Large intestine (tissue), 12 donors: ENCODE data around the gene KIAA1191. TPM values are rescaled to one million over a fixed set of nuclear protein-coding genes. Genes with fewer than 3 reads are reported as not detected.
A peak's percentile ranks its signal among the peaks of the same experiment; 100 is the strongest.
"Not testable (repeated sequence)": the region's sequence is repeated elsewhere in the genome, so short reads cannot be mapped to it uniquely, and the experiment has no call there.

Experiments used
- DNase-seq, 2 donors: peaks; one replicate each; pipeline versions ENCODE4 v3.0.0 to v3.0.0-alpha.2; 2013
- H3K27ac ChIP-seq: one replicate; pipeline ENCODE4 v1.5.1; 2013; ENCODE audit warnings: low read length
- H3K27me3 ChIP-seq: 2 replicates; pipeline ENCODE4 v1.6.1; 2013; ENCODE audit warnings: low read length; ENCODE audit not compliant: control insufficient read depth, insufficient read depth
- H3K36me3 ChIP-seq: 2 replicates; pipeline ENCODE4 v1.6.1; 2013; ENCODE audit warnings: low read length; ENCODE audit not compliant: control insufficient read depth, insufficient read depth
- H3K4me1 ChIP-seq: one replicate; pipeline ENCODE4 v1.6.1; 2013; ENCODE audit warnings: low read length; ENCODE audit not compliant: control insufficient read depth, insufficient read depth
- H3K4me3 ChIP-seq: one replicate; pipeline ENCODE4 v1.5.1; 2013; ENCODE audit warnings: low read length
- H3K9me3 ChIP-seq: one replicate; pipeline ENCODE4 v1.6.1; 2013; ENCODE audit warnings: mild to moderate bottlenecking, low read depth, low read length, moderate library complexity; ENCODE audit not compliant: control insufficient read depth
- WGBS: methylation state at CpG from one replicate; pipeline ENCODE4 v1.1.5; 2013; ENCODE audit warnings: low lambda C conversion rate; ENCODE audit not compliant: insufficient coverage; 5-methylcytosine and 5-hydroxymethylcytosine counted together
- long read RNA-seq, 11 donors: transcript quantifications; one replicate each; lab custom pipeline, GENCODE V29; 2026
- polyA plus RNA-seq: library from polyadenylated mRNA; unstranded; fragments of 120-200 nt; gene quantifications from one replicate; pipeline ENCODE4 v1.2.1, GENCODE V29; 2013

KIAA1191 gene, protein sequence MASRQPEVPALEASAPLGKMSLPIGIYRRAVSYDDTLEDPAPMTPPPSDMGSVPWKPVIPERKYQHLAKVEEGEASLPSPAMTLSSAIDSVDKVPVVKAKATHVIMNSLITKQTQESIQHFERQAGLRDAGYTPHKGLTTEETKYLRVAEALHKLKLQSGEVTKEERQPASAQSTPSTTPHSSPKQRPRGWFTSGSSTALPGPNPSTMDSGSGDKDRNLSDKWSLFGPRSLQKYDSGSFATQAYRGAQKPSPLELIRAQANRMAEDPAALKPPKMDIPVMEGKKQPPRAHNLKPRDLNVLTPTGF
- 116 TPM for polyA plus RNA-seq
- long read RNA-seq, donor 1, transcript KIAA1191-201 (9 exons, 2,991 nt) = major isoform, 9 of 14 reads
- long read RNA-seq, donor 1, partial matches to known transcripts = 0 of 14 reads
- long read RNA-seq, donor 1, other reads (novel, unspliced or antisense) = 0 of 14 reads
- long read RNA-seq, donor 2, transcript KIAA1191-201 (9 exons, 2,991 nt) = major isoform, 27 of 77 reads
- long read RNA-seq, donor 2, partial matches to known transcripts = 43 of 77 reads
- long read RNA-seq, donor 2, other reads (novel, unspliced or antisense) = 0 of 77 reads
- long read RNA-seq, donor 3, transcript KIAA1191-202 (8 exons, 2,700 nt) = minor isoform, 6 of 84 reads
- long read RNA-seq, donor 3, transcript KIAA1191-201 (9 exons, 2,991 nt) = major isoform, 27 of 84 reads
- long read RNA-seq, donor 3, partial matches to known transcripts = 45 of 84 reads
- long read RNA-seq, donor 3, other reads (novel, unspliced or antisense) = 0 of 84 reads
- long read RNA-seq, donor 4, partial matches to known transcripts = 0 of 4 reads
- long read RNA-seq, donor 4, other reads (novel, unspliced or antisense) = 0 of 4 reads
- long read RNA-seq, donor 5, transcript KIAA1191-201 (9 exons, 2,991 nt) = major isoform, 8 of 157 reads
- long read RNA-seq, donor 5, partial matches to known transcripts = 148 of 157 reads
- long read RNA-seq, donor 5, other reads (novel, unspliced or antisense) = 0 of 157 reads
- long read RNA-seq, donor 6, transcript KIAA1191-201 (9 exons, 2,991 nt) = major isoform, 16 of 47 reads
- long read RNA-seq, donor 6, partial matches to known transcripts = 25 of 47 reads
- long read RNA-seq, donor 6, other reads (novel, unspliced or antisense) = 0 of 47 reads
- long read RNA-seq, donor 7, transcript KIAA1191-201 (9 exons, 2,991 nt) = major isoform, 9 of 26 reads
- long read RNA-seq, donor 7, partial matches to known transcripts = 12 of 26 reads
- long read RNA-seq, donor 7, other reads (novel, unspliced or antisense) = 0 of 26 reads
- long read RNA-seq, donor 8, transcript KIAA1191-202 (8 exons, 2,700 nt) = minor isoform, 6 of 66 reads
- long read RNA-seq, donor 8, transcript KIAA1191-201 (9 exons, 2,991 nt) = major isoform, 20 of 66 reads
- long read RNA-seq, donor 8, partial matches to known transcripts = 38 of 66 reads
- long read RNA-seq, donor 8, other reads (novel, unspliced or antisense) = 0 of 66 reads
- long read RNA-seq, donor 9, transcript KIAA1191-201 (9 exons, 2,991 nt) = major isoform, 20 of 83 reads
- long read RNA-seq, donor 9, partial matches to known transcripts = 60 of 83 reads
- long read RNA-seq, donor 9, other reads (novel, unspliced or antisense) = 0 of 83 reads
- long read RNA-seq, donor 10, transcript KIAA1191-201 (9 exons, 2,991 nt) = major isoform, 27 of 55 reads
- long read RNA-seq, donor 10, partial matches to known transcripts = 19 of 55 reads
- long read RNA-seq, donor 10, other reads (novel, unspliced or antisense) = 0 of 55 reads
- long read RNA-seq, donor 11, transcript KIAA1191-201 (9 exons, 2,991 nt) = major isoform, 16 of 26 reads
- long read RNA-seq, donor 11, partial matches to known transcripts = 5 of 26 reads
- long read RNA-seq, donor 11, other reads (novel, unspliced or antisense) = 0 of 26 reads

DNA sequence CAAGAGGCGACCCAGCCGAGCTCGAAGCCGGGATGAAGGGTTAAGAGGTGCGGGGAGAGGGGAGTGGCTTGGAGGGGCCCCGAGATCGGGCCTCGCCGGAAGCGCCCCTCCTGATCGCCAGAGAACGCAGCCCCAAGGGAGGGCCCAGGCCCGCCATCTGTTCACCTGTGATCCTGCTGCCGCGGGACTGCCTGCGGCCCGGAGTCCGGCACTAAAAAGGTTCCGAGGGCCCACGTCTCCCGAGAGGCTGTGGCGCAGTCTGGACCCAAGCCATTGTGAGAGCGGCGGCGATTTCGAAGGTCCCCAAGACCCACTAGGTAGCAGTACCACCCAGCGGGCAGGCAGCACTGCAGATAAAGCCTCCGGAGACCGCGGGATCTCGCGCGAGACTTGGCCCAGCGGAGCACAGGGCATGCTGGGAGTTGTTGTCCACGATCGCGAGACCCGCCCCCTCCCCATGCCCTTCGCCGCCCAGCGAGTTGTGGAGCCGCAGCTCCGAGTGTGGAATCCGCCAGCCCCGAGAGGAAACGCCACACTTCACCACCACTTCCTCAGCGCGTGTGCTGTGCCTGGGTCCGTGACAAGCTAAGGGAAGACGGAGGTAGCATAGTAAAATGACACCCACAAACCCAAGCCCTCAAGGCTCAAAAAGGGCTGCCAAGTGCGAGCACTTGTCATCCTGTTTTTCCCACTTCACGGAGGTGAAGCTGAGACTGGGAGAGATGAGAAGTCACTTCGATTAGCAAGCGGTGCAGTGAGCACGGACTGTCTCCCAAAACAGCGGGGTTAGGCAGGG lies at the start of gene KIAA1191:
TSS of gene KIAA1191 (minus strand) at position 328 of the 796 bp plus-strand sequence. CDS start 2,256 bp downstream, outside the sequence.
- Histone ChIP-seq H3K4me1 (peaks cover 9% of the 10 kb centered on the region), H3K27me3 (peaks cover 29% of the 10 kb centered on the region), H3K36me3 (peaks cover 14% of the 10 kb centered on the region), H3K27ac (peak within 1 kb of the TSS; percentile 21), H3K9me3 (peaks cover 4% of the 10 kb centered on the region), H3K4me3 (peak within 1 kb of the TSS; percentile 99)
- WGBS = no CpG with 5 or more reads among the region's 56 CpGs
- DNase-seq = peak; percentile 91 to 95

DNA sequence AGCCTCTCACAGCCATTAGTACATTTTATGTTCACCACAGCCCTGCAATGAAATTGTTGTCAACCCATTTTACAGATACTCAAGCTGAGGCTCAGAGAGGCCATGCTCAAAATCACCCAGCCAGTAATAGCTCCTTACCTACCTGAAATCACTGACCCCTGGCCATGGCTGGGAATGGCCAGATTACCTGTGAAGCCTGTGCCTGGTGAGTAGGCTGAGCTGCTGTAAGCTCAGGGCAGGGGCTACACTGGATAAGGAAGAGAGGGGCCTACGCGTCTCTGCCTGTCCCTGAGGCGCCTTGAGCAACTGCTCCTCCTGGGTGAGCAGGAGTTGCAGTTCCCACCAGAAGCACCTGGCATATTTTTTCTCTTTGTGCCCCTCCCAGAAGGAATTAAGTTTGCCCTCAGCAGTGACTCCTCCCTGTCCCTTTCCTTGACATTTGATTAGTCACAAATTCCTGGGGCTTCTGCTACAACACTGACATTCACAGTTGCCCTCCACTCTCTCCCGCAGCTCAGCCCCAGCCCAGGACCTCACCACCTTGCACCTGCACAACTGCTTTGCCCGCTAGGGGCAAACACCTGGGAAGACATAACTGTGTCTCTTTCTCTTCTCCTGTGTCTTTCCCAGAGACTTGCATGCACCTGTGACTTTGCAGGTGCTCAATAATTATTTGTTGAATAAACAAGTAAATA lies 49.1 kb upstream of the KIAA1191 start:
- no CpG with 5 or more reads among the region's 5 CpGs for WGBS
- Histone ChIP-seq H3K27ac (no peak overlapping the region), H3K4me3 (no peak overlapping the region), H3K9me3 (no peaks in the 10 kb centered on the region), H3K36me3 (peaks cover 48% of the 10 kb centered on the region), H3K4me1 (peaks cover under 1% of the 10 kb centered on the region), H3K27me3 (no peaks in the 10 kb centered on the region)
- DNase-seq = no peak

DNA sequence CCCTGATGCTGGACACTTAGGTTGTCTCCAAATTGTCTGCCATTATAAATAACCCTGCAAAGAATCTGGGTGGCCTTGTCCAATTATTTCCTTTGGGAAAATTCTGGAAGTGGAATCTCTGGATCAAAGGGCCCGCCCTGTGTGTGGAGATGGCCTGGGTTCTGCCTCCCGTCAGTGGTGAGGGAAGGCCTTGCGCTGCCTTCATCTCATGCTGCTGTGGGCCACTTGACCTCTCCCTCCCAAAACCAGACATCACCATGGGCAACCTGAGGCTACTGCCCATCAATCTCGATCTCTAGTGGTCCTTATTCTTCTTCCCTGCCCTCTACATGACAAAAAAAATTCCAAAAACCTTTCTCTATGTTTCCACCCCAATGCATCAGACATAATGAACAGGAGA lies 48.2 kb upstream of the KIAA1191 start:
- Histone ChIP-seq H3K9me3 (no peaks in the 10 kb centered on the region), H3K36me3 (peaks cover 51% of the 10 kb centered on the region), H3K4me1 (peaks cover 8% of the 10 kb centered on the region), H3K4me3 (no peak overlapping the region), H3K27ac (no peak overlapping the region), H3K27me3 (no peaks in the 10 kb centered on the region)
- no peak for DNase-seq
- WGBS = 100% methylated on average over 1 of the region's 4 CpGs

DNA sequence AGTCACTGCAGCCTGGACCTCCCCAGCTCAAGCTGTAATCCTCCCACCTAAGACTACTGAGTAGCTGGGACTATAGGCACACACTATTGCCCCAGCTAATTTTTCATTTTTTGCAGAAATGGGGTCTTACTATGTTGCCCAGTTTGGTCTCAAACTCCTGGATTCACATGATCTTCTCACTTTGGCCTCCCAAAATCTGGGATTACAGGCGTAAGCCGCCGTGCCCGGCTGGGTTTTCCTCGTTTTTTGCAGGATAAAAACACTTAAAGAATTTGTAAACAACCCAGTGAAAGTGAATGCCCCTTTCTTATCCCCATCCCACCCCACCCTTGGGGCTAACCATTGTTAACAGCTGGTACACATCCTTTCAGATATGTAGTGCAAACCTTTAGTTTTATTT lies 47.0 kb upstream of the KIAA1191 start:
- H3K4me3 ChIP-seq = no peak overlapping the region
- peaks cover 18% of the 10 kb centered on the region for H3K4me1 ChIP-seq
- no peaks in the 10 kb centered on the region for H3K27me3 ChIP-seq
- no peak for DNase-seq
- no peak overlapping the region for H3K27ac ChIP-seq
- H3K36me3 ChIP-seq = peaks cover 51% of the 10 kb centered on the region
- H3K9me3 ChIP-seq = no peaks in the 10 kb centered on the region
- no CpG with 5 or more reads among the region's 5 CpGs for WGBS

DNA sequence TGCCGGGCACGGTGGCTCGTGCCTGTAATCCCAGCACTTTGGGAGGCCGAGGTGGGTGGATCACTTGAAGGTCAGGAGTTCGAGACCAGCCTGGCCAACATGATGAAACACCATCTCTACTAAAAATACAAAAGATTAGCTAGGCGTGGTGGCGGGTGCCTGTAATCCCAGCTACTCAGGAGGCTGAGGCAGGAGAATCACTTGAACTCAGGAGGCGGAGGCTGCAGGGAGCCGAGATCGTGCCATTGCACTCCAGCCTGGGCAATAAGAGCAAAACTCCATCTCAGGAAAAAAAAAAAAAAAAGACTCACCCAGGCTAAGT lies 46.6 kb upstream of the KIAA1191 start:
- not testable (repeated sequence) for H3K9me3 ChIP-seq, H3K4me3 ChIP-seq, DNase-seq, H3K27ac ChIP-seq, H3K27me3 ChIP-seq
- H3K4me1 ChIP-seq = peaks cover 21% of the 10 kb centered on the region
- no CpG with 5 or more reads among the region's 10 CpGs for WGBS
- H3K36me3 ChIP-seq = peaks cover 50% of the 10 kb centered on the region

DNA sequence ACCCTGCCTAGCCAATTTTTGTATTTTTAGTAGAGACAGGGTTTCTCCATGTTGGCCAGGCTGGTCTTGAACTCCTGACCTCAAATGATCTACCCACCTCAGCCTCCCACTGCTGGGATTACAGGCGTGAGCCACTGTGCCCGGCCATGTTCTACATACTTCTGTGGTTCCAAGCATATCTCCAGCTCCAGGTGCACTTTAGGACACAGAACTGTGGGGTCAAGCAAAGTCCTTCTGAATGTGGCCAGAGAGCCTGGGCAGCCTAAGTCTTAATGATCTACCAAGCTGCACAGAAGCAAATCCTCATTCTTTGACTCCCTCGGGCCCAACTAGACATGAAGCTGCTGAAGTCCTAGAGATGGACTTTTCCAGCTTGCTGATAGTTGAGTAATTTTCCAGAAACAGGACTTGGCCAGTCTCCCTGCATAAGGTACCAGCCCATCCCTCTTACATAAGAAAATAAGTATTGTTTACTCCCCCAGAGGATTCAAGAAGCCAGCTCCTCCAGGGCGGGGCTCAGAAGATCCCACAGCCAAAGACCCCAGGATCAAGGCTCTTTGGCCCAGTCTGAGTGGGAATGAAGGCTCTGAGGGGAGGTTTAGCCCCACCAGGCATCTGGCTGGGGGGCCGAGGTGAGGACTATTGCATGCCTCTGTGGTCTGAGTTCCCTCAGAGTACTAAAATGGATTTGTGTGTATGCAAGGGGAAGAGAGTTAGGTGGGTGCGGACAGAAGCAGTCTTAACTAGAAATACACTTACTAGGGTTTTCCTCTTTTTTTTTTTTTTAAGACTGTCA lies 46.1 kb upstream of the KIAA1191 start:
- H3K27me3 ChIP-seq = no peaks in the 10 kb centered on the region
- H3K4me3 ChIP-seq = no peak overlapping the region
- 100% methylated on average over 1 of the region's 6 CpGs for WGBS
- no peak for DNase-seq
- H3K36me3 ChIP-seq = peaks cover 47% of the 10 kb centered on the region
- no peaks in the 10 kb centered on the region for H3K9me3 ChIP-seq
- H3K27ac ChIP-seq = no peak overlapping the region
- H3K4me1 ChIP-seq = peaks cover 27% of the 10 kb centered on the region

DNA sequence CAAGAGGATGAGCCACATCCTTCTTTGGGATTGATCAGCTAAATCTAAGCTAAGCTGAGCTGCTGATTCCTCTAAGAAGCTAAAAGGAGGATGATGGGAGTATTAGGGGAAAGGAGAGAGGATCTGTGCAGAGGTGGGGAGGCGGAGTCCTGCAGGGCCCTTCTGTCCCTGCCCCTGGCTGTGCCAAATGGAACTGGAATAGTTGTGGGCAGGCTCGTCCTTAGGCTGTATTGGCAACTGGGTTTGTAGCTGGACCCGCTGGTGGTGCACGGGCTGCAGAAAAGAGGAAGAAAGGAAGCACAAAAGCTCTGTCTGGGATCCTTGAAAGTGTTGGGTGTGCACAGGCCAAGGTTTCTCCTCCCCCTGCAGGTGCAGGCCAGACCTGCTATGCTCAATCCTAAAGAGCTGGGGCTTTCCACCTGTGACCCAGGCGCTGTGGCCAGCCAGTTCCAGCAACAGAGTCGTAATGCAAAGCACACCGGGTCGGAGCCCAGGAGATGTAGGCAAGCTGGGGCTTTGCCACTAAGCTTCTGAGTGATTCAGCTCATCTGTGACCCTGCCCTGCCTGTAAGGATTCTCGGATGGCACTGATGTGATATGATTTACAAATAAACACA lies 45.0 kb upstream of the KIAA1191 start:
- no peak overlapping the region for H3K27ac ChIP-seq
- H3K4me3 ChIP-seq = no peak overlapping the region
- WGBS = no CpG with 5 or more reads among the region's 9 CpGs
- peaks cover 35% of the 10 kb centered on the region for H3K4me1 ChIP-seq
- H3K9me3 ChIP-seq = no peaks in the 10 kb centered on the region
- no peaks in the 10 kb centered on the region for H3K27me3 ChIP-seq
- no peak for DNase-seq
- peaks cover 43% of the 10 kb centered on the region for H3K36me3 ChIP-seq
